ENCODE data around the gene GLYAT. TPM values are rescaled to one million over a fixed set of nuclear protein-coding genes. Genes with fewer than 3 reads are reported as not detected.

Gene GLYAT
- total RNA-seq, 1 experiment from 2014 or later, result not detected

DNA sequence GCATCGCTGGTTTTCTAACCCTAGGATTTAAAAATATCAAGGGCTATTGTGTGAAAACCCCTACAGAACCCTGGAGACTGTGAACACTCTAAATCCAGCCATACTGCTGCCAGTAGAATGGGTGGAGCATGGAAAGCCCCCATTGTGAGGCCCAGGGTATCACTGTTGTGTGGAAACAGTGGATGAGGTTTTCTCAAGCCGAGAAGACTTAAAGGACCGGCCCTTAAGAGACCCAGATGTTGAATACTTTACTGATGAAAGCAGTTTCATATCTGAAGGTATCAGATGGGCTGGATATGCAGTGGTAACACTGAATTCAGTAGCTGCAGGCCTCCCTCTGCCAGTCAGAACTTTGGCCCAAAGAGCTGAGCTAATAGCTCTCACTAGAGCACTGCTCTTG is 41.6 kb upstream of the GLYAT start:
- Histone ChIP-seq H3K36me3 (ENCODE audit: control insufficient read depth, insufficient read depth, low read length) (no peaks in the 10 kb centered on the region), H3K9me3 (ENCODE audit: control insufficient read depth, insufficient read depth, low read depth, low read length) (no peaks in the 10 kb centered on the region), H3K27me3 (ENCODE audit: control insufficient read depth, insufficient read depth, low read length) (no peaks in the 10 kb centered on the region), H3K4me1 (ENCODE audit: control insufficient read depth, insufficient read depth, low read length) (no peaks in the 10 kb centered on the region), H3K4me3 (ENCODE audit: low read depth in 2 of 2, low read length in 2 of 2) (no peak overlapping the region), H3K27ac (ENCODE audit: low read length) (no peak overlapping the region)
- no peak for TF ChIP-seq POLR2AphosphoS5 (IDR thresholded peaks at IDR 0.05; ENCODE audit: low read depth, low read length)
- CTCF ChIA-PET, result no interaction called here
- BruUV-seq (replicated peaks), result no TSS peak
- no peak for ATAC-seq
- in situ Hi-C loops (cut with HindIII; ENCODE audit: low pct_unique_long_range_greater_than_20kb, low sequenced_read_pairs) (no loop called here), intact Hi-C loops (cut with micrococcal nuclease; ENCODE audit: unreplicated experiment) (no loop called here)
- POLR2A ChIA-PET, result no interaction called here
- no peak for DNase-seq (ENCODE audit: low read depth, low spot score)

DNA sequence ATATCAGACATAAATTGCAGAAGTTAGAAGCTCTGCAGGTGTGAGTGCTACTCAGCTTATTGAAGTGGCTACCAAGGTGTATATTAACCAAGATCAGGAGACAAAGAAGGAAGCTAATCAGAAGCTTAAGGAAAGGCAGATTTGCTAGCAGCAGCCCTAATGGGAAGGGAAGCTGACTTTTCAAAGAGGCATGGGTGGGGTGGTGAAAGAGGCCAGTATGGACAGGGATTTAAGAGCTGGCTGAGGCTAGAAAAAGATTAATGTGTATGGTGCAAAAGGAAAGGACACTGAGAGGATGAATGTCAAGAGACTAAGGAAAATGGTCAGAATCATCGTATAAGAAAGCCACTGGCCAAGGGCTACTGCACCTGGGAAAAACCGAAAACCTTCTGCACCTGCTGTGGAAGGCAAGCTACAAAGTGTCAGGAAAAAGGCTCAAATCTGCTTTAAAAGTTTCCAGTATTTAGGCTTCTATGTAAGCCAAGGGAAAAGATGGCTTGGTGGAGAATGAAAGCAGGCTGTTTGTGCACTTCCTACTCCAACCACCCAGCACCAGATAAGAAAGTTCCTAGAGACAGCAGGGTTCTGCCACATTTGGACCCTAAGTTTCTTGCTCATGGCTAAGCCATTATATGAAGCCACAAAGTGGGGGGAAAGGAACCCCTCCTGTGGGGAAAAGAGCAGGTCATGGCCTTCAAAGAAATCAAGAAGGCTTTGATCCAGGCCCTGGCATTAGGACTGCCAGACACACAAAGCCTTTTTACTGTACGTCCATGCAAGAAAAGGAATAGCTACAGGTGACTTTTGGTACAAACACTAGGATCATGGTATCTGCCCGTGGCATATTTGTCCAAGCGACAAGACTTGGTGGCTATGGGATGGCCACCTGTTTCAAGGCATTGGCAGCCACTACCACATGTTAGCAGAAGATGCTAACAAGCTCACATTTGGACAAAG is 40.9 kb upstream of the GLYAT start:
- ATAC-seq (no peak), DNase-seq (ENCODE audit: low read depth, low spot score) (no peak)
- ChIA-PET POLR2A (no interaction called here), CTCF (no interaction called here)
- in situ Hi-C loops (cut with HindIII; ENCODE audit: low pct_unique_long_range_greater_than_20kb, low sequenced_read_pairs) (no loop called here), intact Hi-C loops (cut with micrococcal nuclease; ENCODE audit: unreplicated experiment) (no loop called here)
- Histone ChIP-seq H3K36me3 (ENCODE audit: control insufficient read depth, insufficient read depth, low read length) (no peaks in the 10 kb centered on the region), H3K9me3 (ENCODE audit: control insufficient read depth, insufficient read depth, low read depth, low read length) (no peaks in the 10 kb centered on the region), H3K27ac (ENCODE audit: low read length) (no peak overlapping the region), H3K4me1 (ENCODE audit: control insufficient read depth, insufficient read depth, low read length) (no peaks in the 10 kb centered on the region), H3K4me3 (ENCODE audit: low read depth in 2 of 2, low read length in 2 of 2) (no peak overlapping the region), H3K27me3 (ENCODE audit: control insufficient read depth, insufficient read depth, low read length) (no peaks in the 10 kb centered on the region)
- TF ChIP-seq SIN3A (IDR thresholded peaks at IDR 0.05; ENCODE audit: borderline replicate concordance, insufficient read depth, low read depth, low read length), result no peak
- TF ChIP-seq, protein P1, sequence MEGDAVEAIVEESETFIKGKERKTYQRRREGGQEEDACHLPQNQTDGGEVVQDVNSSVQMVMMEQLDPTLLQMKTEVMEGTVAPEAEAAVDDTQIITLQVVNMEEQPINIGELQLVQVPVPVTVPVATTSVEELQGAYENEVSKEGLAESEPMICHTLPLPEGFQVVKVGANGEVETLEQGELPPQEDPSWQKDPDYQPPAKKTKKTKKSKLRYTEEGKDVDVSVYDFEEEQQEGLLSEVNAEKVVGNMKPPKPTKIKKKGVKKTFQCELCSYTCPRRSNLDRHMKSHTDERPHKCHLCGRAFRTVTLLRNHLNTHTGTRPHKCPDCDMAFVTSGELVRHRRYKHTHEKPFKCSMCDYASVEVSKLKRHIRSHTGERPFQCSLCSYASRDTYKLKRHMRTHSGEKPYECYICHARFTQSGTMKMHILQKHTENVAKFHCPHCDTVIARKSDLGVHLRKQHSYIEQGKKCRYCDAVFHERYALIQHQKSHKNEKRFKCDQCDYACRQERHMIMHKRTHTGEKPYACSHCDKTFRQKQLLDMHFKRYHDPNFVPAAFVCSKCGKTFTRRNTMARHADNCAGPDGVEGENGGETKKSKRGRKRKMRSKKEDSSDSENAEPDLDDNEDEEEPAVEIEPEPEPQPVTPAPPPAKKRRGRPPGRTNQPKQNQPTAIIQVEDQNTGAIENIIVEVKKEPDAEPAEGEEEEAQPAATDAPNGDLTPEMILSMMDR (IDR thresholded peaks at IDR 0.05), result no peak
- TF ChIP-seq REST (IDR thresholded peaks at IDR 0.05; ENCODE audit: insufficient read depth in 1 of 2, low read depth in 2 of 2, low read length in 1 of 2), result no peak
- no peak for TF ChIP-seq POLR2AphosphoS5 (IDR thresholded peaks at IDR 0.05; ENCODE audit: low read depth, low read length)
- no peak for TF ChIP-seq TCF7L2 (IDR thresholded peaks at IDR 0.05; ENCODE audit: low read depth, low read length)
- BruUV-seq (replicated peaks), result no TSS peak

- ChIA-PET POLR2A (no interaction called here), CTCF (no interaction called here)
- BruUV-seq (replicated peaks), result no TSS peak
- Histone ChIP-seq H3K4me3 (ENCODE audit: low read depth in 2 of 2, low read length in 2 of 2) (no peak overlapping the region), H3K36me3 (ENCODE audit: control insufficient read depth, insufficient read depth, low read length) (no peaks in the 10 kb centered on the region), H3K27me3 (ENCODE audit: control insufficient read depth, insufficient read depth, low read length) (no peaks in the 10 kb centered on the region), H3K27ac (ENCODE audit: low read length) (no peak overlapping the region), H3K9me3 (ENCODE audit: control insufficient read depth, insufficient read depth, low read depth, low read length) (no peaks in the 10 kb centered on the region), H3K4me1 (ENCODE audit: control insufficient read depth, insufficient read depth, low read length) (no peaks in the 10 kb centered on the region)
- intact Hi-C loops (cut with micrococcal nuclease; ENCODE audit: unreplicated experiment), result no loop called here
- no peak for DNase-seq (ENCODE audit: low read depth, low spot score)
- no peak for ATAC-seq
- in situ Hi-C loops (cut with HindIII; ENCODE audit: low pct_unique_long_range_greater_than_20kb, low sequenced_read_pairs), result no loop called here
- no peak for TF ChIP-seq POLR2AphosphoS5 (IDR thresholded peaks at IDR 0.05; ENCODE audit: low read depth, low read length)
- no peak for TF ChIP-seq TCF7L2 (IDR thresholded peaks at IDR 0.05; ENCODE audit: low read depth, low read length)
- TF ChIP-seq SIN3A (IDR thresholded peaks at IDR 0.05; ENCODE audit: borderline replicate concordance, insufficient read depth, low read depth, low read length), result no peak
Measured at GRCh38 chr11:58771458-58771855, 39.7 kb upstream of the GLYAT start.
